Measurements from ENCODE around the gene TM9SF2. TPM values are rescaled to one million over a fixed set of nuclear protein-coding genes. Genes with fewer than 3 reads are reported as not detected.

TM9SF2 gene
- total RNA-seq, 4 donors from 2014 or later = 27.9 to 171 (median 116) TPM

- WGBS, 2 donors (ENCODE audit: low coverage in 1 of 2) = 73% methylated on average over 2 of the region's 3 CpGs; no CpG with 5 or more reads in 1 of the 2 donors
- no peaks in the 10 kb centered on the region for H3K27me3 ChIP-seq
- H3K27ac ChIP-seq = no peak overlapping the region
- DNase-seq = no peak
- peaks cover 0 to 3% (median 0%) of the 10 kb centered on the region in 4 donors for H3K4me1 ChIP-seq
- H3K9me3 ChIP-seq = no peaks in the 10 kb centered on the region
- intact Hi-C loops (cut with DNase I; ENCODE audit: low total_unique reads) = no loop called here
- in situ Hi-C loops (cut with MboI; ENCODE audit: low pct_ligation_motif_present in 1 of 4, low pct_unique_long_range_greater_than_20kb in 1 of 4, low sequenced_read_pairs in 3 of 4) = no loop called here
- H3K4me3 ChIP-seq = no peak overlapping the region
- TF ChIP-seq, protein P1, sequence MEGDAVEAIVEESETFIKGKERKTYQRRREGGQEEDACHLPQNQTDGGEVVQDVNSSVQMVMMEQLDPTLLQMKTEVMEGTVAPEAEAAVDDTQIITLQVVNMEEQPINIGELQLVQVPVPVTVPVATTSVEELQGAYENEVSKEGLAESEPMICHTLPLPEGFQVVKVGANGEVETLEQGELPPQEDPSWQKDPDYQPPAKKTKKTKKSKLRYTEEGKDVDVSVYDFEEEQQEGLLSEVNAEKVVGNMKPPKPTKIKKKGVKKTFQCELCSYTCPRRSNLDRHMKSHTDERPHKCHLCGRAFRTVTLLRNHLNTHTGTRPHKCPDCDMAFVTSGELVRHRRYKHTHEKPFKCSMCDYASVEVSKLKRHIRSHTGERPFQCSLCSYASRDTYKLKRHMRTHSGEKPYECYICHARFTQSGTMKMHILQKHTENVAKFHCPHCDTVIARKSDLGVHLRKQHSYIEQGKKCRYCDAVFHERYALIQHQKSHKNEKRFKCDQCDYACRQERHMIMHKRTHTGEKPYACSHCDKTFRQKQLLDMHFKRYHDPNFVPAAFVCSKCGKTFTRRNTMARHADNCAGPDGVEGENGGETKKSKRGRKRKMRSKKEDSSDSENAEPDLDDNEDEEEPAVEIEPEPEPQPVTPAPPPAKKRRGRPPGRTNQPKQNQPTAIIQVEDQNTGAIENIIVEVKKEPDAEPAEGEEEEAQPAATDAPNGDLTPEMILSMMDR (IDR thresholded peaks at IDR 0.05) = no peak
- TF ChIP-seq POLR2AphosphoS5 (IDR thresholded peaks at IDR 0.05) (no peak), POLR2A (IDR thresholded peaks at IDR 0.05) (no peak), EP300 (IDR thresholded peaks at IDR 0.05; ENCODE audit: low read depth) (no peak)
- no peaks in the 10 kb centered on the region for H3K36me3 ChIP-seq
Measured at GRCh38 chr13:99582511-99582910, 81.2 kb downstream of the TM9SF2 start.

DNA sequence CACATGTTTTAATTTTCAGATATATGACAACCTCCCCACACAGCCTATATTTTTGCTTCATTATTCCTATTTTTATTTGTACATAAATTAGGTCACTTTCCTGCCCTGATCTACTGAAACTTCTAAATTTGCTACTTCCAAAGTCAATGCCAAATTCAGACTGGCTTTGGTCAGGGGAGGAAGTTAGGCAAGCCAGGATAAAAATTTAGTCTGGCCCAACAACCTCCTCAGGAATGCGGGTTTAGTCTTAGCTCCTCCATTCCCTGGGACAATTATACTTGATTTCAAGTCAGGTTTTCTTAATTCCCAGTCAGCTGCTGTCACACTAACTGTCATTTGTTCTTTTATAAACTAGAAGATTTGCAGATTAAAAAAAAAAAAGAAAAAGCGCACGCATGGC is 84.3 kb downstream of the TM9SF2 start:
- no peak for DNase-seq
- H3K27me3 ChIP-seq = no peaks in the 10 kb centered on the region
- no peaks in the 10 kb centered on the region for H3K9me3 ChIP-seq
- intact Hi-C loops (cut with DNase I; ENCODE audit: low total_unique reads) = no loop called here
- no peak overlapping the region for H3K27ac ChIP-seq
- no peaks in the 10 kb centered on the region for H3K36me3 ChIP-seq
- in situ Hi-C loops (cut with MboI; ENCODE audit: low pct_ligation_motif_present in 1 of 4, low pct_unique_long_range_greater_than_20kb in 1 of 4, low sequenced_read_pairs in 3 of 4) = no loop called here
- H3K4me1 ChIP-seq = peaks cover 0 to 7% (median 0%) of the 10 kb centered on the region in 4 donors
- WGBS, 2 donors (ENCODE audit: low coverage in 1 of 2) = 74 to 85% methylated on average over 3 of the region's 3 CpGs
- TF ChIP-seq, protein P1 (IDR thresholded peaks at IDR 0.05) = no peak
- no peak for TF ChIP-seq POLR2A (IDR thresholded peaks at IDR 0.05)
- TF ChIP-seq EP300 (IDR thresholded peaks at IDR 0.05; ENCODE audit: low read depth) = no peak
- no peak for TF ChIP-seq POLR2AphosphoS5 (IDR thresholded peaks at IDR 0.05)
- no peak overlapping the region for H3K4me3 ChIP-seq

GRCh38 chr13:99587021-99587420 is 85.7 kb downstream of the TM9SF2 start:
- Histone ChIP-seq H3K27me3 (no peaks in the 10 kb centered on the region), H3K4me3 (no peak overlapping the region), H3K4me1 (peaks cover 0 to 14% (median 0%) of the 10 kb centered on the region in 4 donors), H3K36me3 (no peaks in the 10 kb centered on the region), H3K9me3 (no peaks in the 10 kb centered on the region), H3K27ac (no peak overlapping the region)
- TF ChIP-seq EP300 (IDR thresholded peaks at IDR 0.05; ENCODE audit: low read depth) = no peak
- no peak for TF ChIP-seq POLR2A (IDR thresholded peaks at IDR 0.05)
- TF ChIP-seq POLR2AphosphoS5 (IDR thresholded peaks at IDR 0.05) = no peak
- TF ChIP-seq, protein P1 (IDR thresholded peaks at IDR 0.05) = no peak
- no peak for DNase-seq
- intact Hi-C loops (cut with DNase I; ENCODE audit: low total_unique reads) (no loop called here), in situ Hi-C loops (cut with MboI; ENCODE audit: low pct_ligation_motif_present in 1 of 4, low pct_unique_long_range_greater_than_20kb in 1 of 4, low sequenced_read_pairs in 3 of 4) (no loop called here)
- WGBS, 2 donors (ENCODE audit: low coverage in 1 of 2) = 83 to 89% methylated on average over 7 to 8 of the region's 8 CpGs

GRCh38 chr13:99587893-99588606 is 86.8 kb downstream of the TM9SF2 start:
- in situ Hi-C loops (cut with MboI; ENCODE audit: low pct_ligation_motif_present in 1 of 4, low pct_unique_long_range_greater_than_20kb in 1 of 4, low sequenced_read_pairs in 3 of 4) (no loop called here), intact Hi-C loops (cut with DNase I; ENCODE audit: low total_unique reads) (no loop called here)
- DNase-seq = no peak
- no peak for TF ChIP-seq POLR2A (IDR thresholded peaks at IDR 0.05)
- no peak for TF ChIP-seq EP300 (IDR thresholded peaks at IDR 0.05; ENCODE audit: low read depth)
- no peak for TF ChIP-seq POLR2AphosphoS5 (IDR thresholded peaks at IDR 0.05)
- TF ChIP-seq, protein P1 (IDR thresholded peaks at IDR 0.05) = no peak
- no peaks in the 10 kb centered on the region for H3K36me3 ChIP-seq
- H3K27ac ChIP-seq = no peak overlapping the region
- no peaks in the 10 kb centered on the region for H3K27me3 ChIP-seq
- peaks cover 0 to 14% (median 0%) of the 10 kb centered on the region in 4 donors for H3K4me1 ChIP-seq
- H3K9me3 ChIP-seq = no peaks in the 10 kb centered on the region
- H3K4me3 ChIP-seq = no peak overlapping the region
- WGBS, 2 donors (ENCODE audit: low coverage in 1 of 2) = 79 to 89% methylated on average over 2 to 4 of the region's 4 CpGs

Data from transverse colon (tissue), 4 donors.